DND-41 (cell line): Measurements from ENCODE around the gene CSNK1G2.

Experiments
- ATAC-seq: fragments of 200-7000 bp; cut with Tn5 transposase; 3 replicates; pipeline ENCODE4 v1.9.1; 2021; ENCODE audit warnings: low read depth; ENCODE audit not compliant: insufficient read depth
- DNase-seq: peaks from one replicate; pipeline ENCODE4 v3.0.0-alpha.2; 2020
- H2AFZ ChIP-seq: 2 replicates; pipeline ENCODE4 v1.6.0; 2012; ENCODE audit warnings: low read depth, low read length
- H3K27ac ChIP-seq: 2 replicates; pipeline ENCODE4 v1.5.1; 2012; ENCODE audit warnings: low read length, inconsistent platforms
- H3K27me3 ChIP-seq: fragments of 200-600 bp; sonication (generic); 2 replicates; pipeline ENCODE4 v1.6.0; 2012; ENCODE audit warnings: low read length, mild to moderate bottlenecking, inconsistent platforms; ENCODE audit not compliant: insufficient read depth, poor library complexity
- H3K36me3 ChIP-seq: 2 replicates; pipeline ENCODE4 v1.5.1; 2012; ENCODE audit warnings: low read length, inconsistent platforms; ENCODE audit not compliant: insufficient read depth
- H3K4me1 ChIP-seq: 2 replicates; pipeline ENCODE4 v1.5.1; 2012; ENCODE audit warnings: mild to moderate bottlenecking, low read length; ENCODE audit not compliant: insufficient read depth
- H3K4me2 ChIP-seq: 2 replicates; pipeline ENCODE4 v1.6.0; 2012; ENCODE audit warnings: mild to moderate bottlenecking, moderate library complexity, low read length, inconsistent platforms; ENCODE audit not compliant: insufficient read depth
- H3K4me3 ChIP-seq, 2 experiments: fragments of 200-600 bp in 1 of 2; shearing (Covaris generic) in 1 of 2; 2 replicates each; pipeline ENCODE4 v1.5.1; 2012 to 2016; ENCODE audit warnings: inconsistent platforms in 2 of 2, low read length in 2 of 2, mild to moderate bottlenecking in 2 of 2, low read depth in 1 of 2, moderate library complexity in 1 of 2
- H3K79me2 ChIP-seq: 2 replicates; pipeline ENCODE4 v1.6.0; 2012; ENCODE audit warnings: low read length, inconsistent platforms; ENCODE audit not compliant: insufficient read depth
- H3K9ac ChIP-seq: 2 replicates; pipeline ENCODE4 v1.6.0; 2012; ENCODE audit warnings: low read depth, mild to moderate bottlenecking, inconsistent platforms, low read length, moderate library complexity
- H3K9me3 ChIP-seq: 2 replicates; pipeline ENCODE4 v1.5.1; 2012; ENCODE audit warnings: low read length, moderate library complexity, mild to moderate bottlenecking, inconsistent platforms; ENCODE audit not compliant: insufficient read depth, severe bottlenecking
- H4K20me1 ChIP-seq: 2 replicates; pipeline ENCODE4 v1.6.0; 2012; ENCODE audit warnings: low read length; ENCODE audit not compliant: insufficient read depth
- EZH2 ChIP-seq: IDR thresholded peaks from 3 replicates; pipeline ENCODE4 v1.6.1; 2012; ENCODE audit warnings: borderline replicate concordance, low read depth, mild to moderate bottlenecking, moderate library complexity, low read length, inconsistent platforms; ENCODE audit not compliant: severe bottlenecking
- TF ChIP-seq, protein P1 (sequence below): IDR thresholded peaks from 2 replicates; pipeline ENCODE4 v1.5.1; 2012; ENCODE audit warnings: borderline replicate concordance, low read length, moderate library complexity, mild to moderate bottlenecking; ENCODE audit not compliant: poor library complexity, severe bottlenecking; ENCODE audit errors: extremely low read depth

The CSNK1G2 gene

DNA sequence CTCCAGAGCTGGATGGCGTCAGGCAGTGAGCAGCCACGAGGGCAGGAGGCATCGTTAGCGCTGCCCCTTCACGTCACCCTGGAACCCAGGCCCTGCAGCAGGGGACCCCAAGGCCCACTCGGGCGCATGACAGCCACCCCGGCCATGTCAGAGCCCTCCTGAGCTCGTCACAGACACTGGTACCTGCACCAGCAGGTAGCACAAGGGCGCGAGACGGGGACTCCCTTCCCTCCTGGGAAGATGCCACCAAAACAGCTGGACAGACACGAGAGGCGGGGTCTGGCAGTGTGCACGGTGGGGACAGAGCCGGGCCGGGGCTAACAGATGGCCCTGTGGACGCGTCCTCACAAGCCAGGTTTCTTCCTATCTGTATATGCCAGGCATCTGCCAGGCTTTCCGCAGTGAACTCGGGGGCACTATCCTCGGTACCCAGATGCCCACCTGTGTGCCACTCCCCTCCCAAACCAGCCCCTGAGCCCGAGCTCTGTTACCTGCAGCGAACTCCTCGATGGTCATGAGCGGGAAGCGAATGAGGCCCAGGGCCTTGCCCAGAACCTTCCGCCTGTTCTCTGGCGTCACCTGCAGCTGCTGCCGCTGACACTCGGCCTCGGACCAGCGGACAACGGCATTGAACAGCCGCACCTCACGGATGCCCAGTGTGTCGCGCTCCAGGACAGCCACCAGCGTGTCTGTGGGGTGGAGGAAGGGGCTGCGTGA lies 48.7 kb downstream of the CSNK1G2 start:
- no peak for ATAC-seq
- H3K4me2 ChIP-seq: no peak overlapping the region
- no peaks in the 10 kb centered on the region for H3K27me3 ChIP-seq
- DNase-seq: no peak
- H3K9me3 ChIP-seq: no peaks in the 10 kb centered on the region
- peaks cover 8% of the 10 kb centered on the region for H3K79me2 ChIP-seq
- H3K4me3 ChIP-seq: no peak overlapping the region
- H4K20me1 ChIP-seq: peaks cover 53% of the 10 kb centered on the region
- H3K36me3 ChIP-seq: peaks cover 80% of the 10 kb centered on the region
- no peak overlapping the region for H3K9ac ChIP-seq
- H3K4me1 ChIP-seq: no peaks in the 10 kb centered on the region
- H2AFZ ChIP-seq: no peak overlapping the region
- TF ChIP-seq, protein P1, sequence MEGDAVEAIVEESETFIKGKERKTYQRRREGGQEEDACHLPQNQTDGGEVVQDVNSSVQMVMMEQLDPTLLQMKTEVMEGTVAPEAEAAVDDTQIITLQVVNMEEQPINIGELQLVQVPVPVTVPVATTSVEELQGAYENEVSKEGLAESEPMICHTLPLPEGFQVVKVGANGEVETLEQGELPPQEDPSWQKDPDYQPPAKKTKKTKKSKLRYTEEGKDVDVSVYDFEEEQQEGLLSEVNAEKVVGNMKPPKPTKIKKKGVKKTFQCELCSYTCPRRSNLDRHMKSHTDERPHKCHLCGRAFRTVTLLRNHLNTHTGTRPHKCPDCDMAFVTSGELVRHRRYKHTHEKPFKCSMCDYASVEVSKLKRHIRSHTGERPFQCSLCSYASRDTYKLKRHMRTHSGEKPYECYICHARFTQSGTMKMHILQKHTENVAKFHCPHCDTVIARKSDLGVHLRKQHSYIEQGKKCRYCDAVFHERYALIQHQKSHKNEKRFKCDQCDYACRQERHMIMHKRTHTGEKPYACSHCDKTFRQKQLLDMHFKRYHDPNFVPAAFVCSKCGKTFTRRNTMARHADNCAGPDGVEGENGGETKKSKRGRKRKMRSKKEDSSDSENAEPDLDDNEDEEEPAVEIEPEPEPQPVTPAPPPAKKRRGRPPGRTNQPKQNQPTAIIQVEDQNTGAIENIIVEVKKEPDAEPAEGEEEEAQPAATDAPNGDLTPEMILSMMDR: no peak
- TF ChIP-seq EZH2: no peak
- H3K27ac ChIP-seq: no peak overlapping the region

DNA sequence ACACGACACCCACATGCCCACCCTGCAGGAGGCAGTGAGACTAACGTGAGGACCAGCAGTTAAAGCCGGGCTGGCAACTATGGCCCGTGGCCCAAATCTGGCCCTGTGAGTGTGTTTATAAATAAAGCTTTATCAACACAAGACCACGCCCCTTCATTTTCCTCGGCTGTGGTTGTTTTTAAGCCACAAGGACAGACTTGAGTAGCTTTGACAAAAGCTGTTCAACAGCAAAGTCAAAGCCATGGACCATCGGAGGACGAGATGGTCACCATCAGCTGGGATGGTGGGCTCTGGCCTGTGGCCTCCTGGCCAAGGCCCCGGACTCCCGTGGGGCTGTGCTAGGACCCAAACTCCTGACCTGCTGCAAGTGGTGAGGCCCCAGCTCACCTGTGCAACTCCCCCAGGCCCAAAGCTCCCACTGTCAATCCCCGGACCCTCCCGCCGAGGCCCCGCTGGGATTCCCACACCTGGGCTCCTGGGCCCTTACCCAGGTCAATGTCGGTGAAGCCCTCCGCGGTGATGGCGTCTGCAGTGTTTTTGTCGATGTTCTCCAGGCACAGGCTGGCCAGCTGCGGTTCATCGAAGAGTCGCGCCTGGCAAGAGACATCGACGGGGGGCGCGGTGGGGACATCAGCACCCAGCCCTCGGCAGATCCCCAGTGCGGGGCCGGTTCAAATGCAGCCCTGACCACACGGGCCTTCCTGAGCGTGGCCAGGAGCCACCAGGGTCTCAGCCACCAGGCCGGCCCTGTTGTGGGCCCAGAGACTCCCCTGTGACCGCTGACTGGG lies 49.5 kb downstream of the CSNK1G2 start:
- no peaks in the 10 kb centered on the region for H3K27me3 ChIP-seq
- no peak overlapping the region for H3K4me3 ChIP-seq
- H3K27ac ChIP-seq: no peak overlapping the region
- H3K36me3 ChIP-seq: peaks cover 73% of the 10 kb centered on the region
- H3K79me2 ChIP-seq: peaks cover 8% of the 10 kb centered on the region
- H4K20me1 ChIP-seq: peaks cover 49% of the 10 kb centered on the region
- TF ChIP-seq EZH2: no peak
- TF ChIP-seq, protein P1: no peak
- no peak for DNase-seq
- no peak overlapping the region for H2AFZ ChIP-seq
- no peaks in the 10 kb centered on the region for H3K4me1 ChIP-seq
- no peak overlapping the region for H3K9ac ChIP-seq
- no peak overlapping the region for H3K4me2 ChIP-seq
- H3K9me3 ChIP-seq: no peaks in the 10 kb centered on the region
- no peak for ATAC-seq

DNA sequence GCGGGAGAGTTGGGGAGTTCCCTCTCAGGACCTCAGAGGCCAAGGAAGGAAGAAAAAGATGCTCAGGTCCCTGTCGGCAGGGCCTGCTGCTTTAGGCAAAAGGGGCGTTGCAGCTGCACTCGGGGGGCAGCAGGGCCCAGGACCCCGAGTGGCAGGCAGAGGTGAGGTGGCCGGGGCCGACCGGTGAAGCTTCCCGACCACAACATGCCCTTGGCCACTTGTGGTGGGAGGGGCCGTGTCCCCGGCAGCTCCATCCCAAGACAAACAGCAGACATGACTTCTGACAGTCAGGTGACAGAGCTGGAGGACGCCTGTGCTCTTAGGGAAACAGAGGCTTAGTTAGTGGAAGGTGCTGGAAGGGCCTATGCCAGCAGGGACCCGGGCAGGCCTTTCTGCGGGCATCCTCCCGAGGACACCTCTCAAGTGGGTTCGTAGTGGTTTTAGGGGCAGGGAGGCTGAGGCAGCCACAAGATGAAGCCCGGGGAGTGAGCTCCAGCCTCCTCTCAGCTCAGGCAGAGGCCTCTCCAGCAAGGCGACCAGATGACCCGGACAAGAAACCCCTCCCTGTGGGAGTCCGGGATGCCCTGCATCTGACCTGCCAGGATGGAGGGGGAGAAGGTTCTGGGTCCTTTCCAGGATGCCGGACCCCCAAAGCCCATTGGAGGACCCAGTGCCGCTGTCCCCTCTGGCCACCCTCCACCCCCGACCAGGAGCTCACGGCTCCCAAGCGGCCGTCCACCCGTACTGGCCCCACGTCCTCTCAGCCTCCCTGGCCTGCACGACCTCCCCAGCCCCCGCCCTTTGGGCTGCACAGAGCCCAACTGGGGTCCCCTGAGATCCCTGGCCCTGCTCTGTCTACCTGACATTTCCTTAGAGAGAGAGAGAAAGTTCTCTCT lies 50.3 kb downstream of the CSNK1G2 start:
- ATAC-seq: no peak
- Histone ChIP-seq H4K20me1 (peaks cover 41% of the 10 kb centered on the region), H3K27me3 (no peaks in the 10 kb centered on the region), H3K4me2 (no peak overlapping the region), H3K4me3 (no peak overlapping the region), H3K79me2 (peaks cover 8% of the 10 kb centered on the region), H3K4me1 (no peaks in the 10 kb centered on the region), H3K9ac (no peak overlapping the region), H3K36me3 (peaks cover 71% of the 10 kb centered on the region), H3K9me3 (no peaks in the 10 kb centered on the region), H3K27ac (no peak overlapping the region), H2AFZ (no peak overlapping the region)
- no peak for DNase-seq
- TF ChIP-seq EZH2: no peak
- TF ChIP-seq, protein P1: no peak
